Adrenal gland (tissue), 5 donors: Measurements from ENCODE around the gene APOO.

Source experiments
- CTCF ChIP-seq, 6 experiments: fragments of 450-650 bp in 4 of 6; fragments of 200-600 bp in 2 of 6; sonication (generic) in 1 of 6; IDR thresholded peaks; 1 replicate in 5 of 6; 2 replicates in 1 of 6; pipeline versions ENCODE4 v1.5.1 to v1.8.0; 2016 to 2021; ENCODE audit warnings: antibody characterized with exemption in 6 of 6, mild to moderate bottlenecking in 2 of 6, moderate library complexity in 1 of 6
- POLR2A ChIP-seq, 2 donors: fragments of 450-650 bp; IDR thresholded peaks; one replicate each; pipeline ENCODE4 v1.6.1; 2017; ENCODE audit warnings: antibody characterized with exemption in 2 of 2, mild to moderate bottlenecking in 2 of 2, moderate library complexity in 1 of 2
- donor health status: DM: no; HTN: no; CAD: no.

DNA sequence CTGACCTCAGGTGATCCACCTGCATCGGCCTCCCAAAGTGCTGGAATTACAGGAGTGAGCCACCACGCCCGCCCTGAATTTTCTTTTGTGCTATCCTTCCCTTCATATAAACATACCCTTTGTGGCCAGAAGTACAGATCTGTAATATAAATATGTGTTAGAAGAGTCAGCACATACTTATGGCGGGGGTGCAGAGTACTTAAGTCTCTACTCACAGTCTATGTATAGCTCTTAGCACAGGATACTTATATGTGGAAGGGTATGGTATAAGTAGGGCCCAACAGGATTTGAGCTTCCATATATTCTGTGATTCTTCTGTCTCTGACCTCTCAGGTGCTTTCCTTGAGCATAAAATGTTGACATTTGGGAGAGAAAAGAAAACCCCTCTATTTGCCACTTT lies 18.3 kb upstream of the APOO start:
- no peak for TF ChIP-seq CTCF (IDR thresholded peaks at IDR 0.05)
- TF ChIP-seq POLR2A (IDR thresholded peaks at IDR 0.05) = no peak
